RCC 7860 (cell line): ENCODE data around the gene RAB15.
"Not testable (repeated sequence)": the region's sequence is repeated elsewhere in the genome, so short reads cannot be mapped to it uniquely, and the experiment has no call there.

Source experiments
- DNase-seq: peaks from one replicate; pipeline ENCODE4 v3.0.0-alpha.2; 2015; ENCODE audit warnings: low spot score
- FAIRE-seq: peaks from 2 replicates; lab custom pipeline; 2012; peaks lifted over from hg19 to GRCh38; lab: Jason Lieb, UNC

RAB15 gene

DNA sequence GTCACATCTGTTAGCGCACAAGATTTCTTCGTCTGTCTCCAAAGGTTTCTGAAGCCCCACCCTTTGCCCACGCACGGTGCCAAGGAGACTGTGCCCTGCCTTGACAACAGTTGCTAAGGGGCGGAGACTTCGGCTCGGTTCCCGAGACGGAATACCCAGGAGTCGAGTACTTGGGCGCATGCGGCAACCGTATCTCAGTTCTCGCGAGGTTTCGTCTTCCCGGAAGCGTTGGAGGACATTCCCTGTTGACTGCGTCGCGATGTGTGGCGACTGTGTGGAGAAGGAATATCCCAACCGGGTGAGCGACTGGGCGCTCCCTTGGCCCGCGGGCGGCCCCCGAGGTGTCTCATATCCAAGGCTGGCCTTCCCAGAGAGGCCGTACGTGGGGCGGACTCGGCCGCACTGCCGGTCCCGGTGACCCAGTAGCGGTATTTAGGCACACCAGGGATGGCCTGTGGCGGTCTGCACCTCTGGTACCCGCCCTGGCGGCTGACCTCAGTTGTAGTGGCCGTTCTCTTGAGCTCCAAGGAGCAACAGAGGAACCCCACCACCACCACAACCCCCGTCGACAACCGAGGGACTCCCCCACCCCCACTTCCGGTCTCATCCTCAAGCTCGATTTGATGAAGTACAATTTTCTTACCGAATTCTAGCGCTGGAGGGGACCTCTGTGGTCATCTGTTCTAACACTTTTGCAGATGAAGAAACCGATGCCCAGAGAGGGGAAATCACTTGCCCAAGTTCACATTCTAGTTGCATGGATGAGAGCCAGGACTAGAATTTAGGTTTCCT is 57.7 kb downstream of the RAB15 start, which contains the start of gene CHURC1:
Gene CHURC1, plus strand, starts transcription at position 219 of the 792 bp plus-strand sequence. Its CDS starts 41 bp downstream, at position 260.
- DNase-seq: peak; percentile 90
- FAIRE-seq: peak; percentile 62

DNA sequence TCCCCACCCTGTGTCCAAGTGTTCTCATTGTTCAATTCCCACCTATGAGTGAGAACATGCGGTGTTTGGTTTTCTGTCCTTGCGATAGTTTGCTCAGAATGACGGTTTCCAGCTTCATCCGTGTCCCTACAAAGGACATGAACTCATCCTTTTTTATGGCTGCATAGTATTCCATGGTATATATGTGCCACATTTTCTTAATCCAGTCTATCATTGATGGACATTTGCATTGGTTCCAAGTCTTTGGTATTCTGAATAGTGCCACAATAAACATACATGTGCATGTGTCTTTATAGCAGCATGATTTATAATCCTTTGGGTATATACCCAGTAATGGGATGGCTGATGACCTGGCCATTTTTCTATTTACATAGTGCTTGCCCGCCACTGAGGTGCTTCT is 58.7 kb downstream of the RAB15 start:
- FAIRE-seq, DNase-seq: not testable (repeated sequence)

DNA sequence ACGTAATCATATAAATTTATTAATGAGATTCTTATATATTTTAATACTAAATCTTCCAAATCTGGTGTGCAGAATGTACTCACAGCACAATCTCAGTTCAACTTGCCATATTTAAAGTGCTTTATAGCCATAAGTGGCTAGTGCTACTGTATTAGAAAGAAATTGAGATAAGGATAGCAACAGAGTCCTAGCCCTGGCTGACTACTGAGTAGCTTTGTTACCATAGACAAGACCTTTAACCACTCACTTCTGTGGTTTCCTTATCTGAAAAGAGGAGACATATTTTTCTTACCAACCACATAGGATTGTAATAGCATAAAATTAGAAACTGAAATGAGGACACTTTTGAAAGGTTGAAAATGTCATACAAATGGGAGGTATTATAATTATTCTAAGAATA is 59.9 kb downstream of the RAB15 start:
- FAIRE-seq (no peak), DNase-seq (no peak)

DNA sequence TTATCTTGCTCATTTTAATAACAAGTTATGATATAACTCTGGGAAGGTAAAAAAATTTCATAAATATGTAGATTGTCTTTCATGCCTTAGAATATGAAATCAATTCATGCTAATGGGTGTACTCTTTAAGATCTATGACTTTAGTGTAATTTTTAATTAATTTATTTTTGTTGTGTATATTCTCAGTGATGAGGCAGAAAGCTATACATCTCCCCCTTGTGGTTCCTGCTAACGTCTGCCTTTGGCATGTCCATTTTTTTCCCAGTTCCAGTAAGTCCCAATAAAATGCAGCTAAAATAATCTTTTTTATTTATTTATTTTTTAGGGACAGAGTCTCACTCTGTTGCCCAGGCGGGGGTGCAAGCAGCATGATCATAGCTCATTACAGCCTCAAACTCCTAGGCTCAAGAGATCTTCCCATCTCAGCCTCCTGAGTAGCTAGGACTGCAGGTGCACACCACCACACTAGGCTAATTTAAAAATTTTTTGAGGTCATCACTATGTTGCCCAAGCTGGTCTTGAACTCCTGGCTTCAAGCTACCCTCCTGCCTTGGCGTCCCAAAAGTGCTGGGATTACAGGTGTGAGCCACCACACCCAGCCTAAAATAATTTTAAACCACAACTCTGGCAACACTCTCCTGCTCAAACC is 61.2 kb downstream of the RAB15 start:
- no peak for DNase-seq
- FAIRE-seq: no peak

DNA sequence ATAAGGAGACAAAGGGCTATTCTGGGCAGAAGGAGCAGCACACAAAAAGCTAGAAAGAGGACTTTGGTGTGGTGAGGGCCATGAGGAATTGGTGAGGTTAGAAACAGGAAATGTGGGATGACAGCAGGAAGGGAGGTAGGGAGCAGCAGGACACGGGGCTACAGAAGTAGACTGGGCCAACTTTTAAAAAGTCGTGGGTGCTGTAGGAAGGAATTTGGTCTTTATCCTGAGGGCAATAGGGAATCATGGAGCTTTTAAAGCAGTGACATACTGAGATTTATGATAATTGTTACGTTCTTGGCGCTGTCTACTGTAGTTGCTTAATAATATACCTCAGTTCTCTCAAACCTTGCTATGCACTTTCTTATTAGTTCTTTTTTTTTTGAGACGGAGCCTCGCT is 66.1 kb downstream of the RAB15 start:
- FAIRE-seq: no peak
- DNase-seq: no peak

DNA sequence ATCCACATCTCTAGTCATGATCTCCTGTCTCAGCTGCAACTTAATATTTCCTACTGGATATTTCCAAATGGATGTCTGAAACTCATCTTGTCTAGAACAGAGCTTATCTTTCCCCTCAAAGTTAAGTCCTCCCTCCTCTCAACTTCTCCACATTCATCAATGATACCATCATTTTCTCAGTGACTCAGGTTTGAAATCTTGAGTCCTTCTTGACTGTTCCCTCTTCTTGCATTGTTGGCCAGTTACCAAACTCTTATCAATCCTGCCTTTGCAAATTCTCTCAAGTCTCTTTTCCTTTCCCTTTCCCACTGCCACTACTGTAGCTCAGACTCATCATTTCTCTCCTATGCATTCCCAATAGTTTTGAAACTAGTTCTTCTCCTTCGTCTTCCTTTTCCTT is 72.2 kb downstream of the RAB15 start:
- DNase-seq (no peak), FAIRE-seq (no peak)
